Activated B cell treated with CpG ODN at 0.5 μM for 24 hours (primary cell): ENCODE data around the gene NCAPD3. TPM values are rescaled to one million over a fixed set of nuclear protein-coding genes. Genes with fewer than 3 reads are reported as not detected.

Source experiments
- ATAC-seq: fragments of 200-7000 bp; cut with Tn5 transposase; one replicate; pipeline ENCODE4 v1.10.0; 2021; ENCODE audit warnings: low read depth, mild to moderate bottlenecking, moderate library complexity
- CTCF ChIA-PET: fragments of 350-600 bp; sonication (Branson Sonifier 250); formaldehyde crosslinking; loops from one replicate; lab custom pipeline; 2021; ENCODE audit warnings: antibody characterized with exemption; lab: Charles Lee
- POLR2A ChIA-PET: fragments of 350-600 bp; sonication (Branson Sonifier 250); formaldehyde crosslinking; loops from one replicate; lab custom pipeline; 2021; ENCODE audit warnings: antibody characterized with exemption; lab: Charles Lee
- DNase-seq: peaks from one replicate; pipeline ENCODE4 v3.0.0; 2022
- H3K27ac Mint-ChIP-seq: one replicate; pipeline ENCODE4 v1.8.0; 2020; ENCODE audit warnings: mixed read lengths
- H3K27me3 Mint-ChIP-seq: one replicate; pipeline ENCODE4 v1.8.0; 2021; ENCODE audit warnings: mixed read lengths
- H3K36me3 Mint-ChIP-seq: one replicate; pipeline ENCODE4 v1.8.0; 2021; ENCODE audit warnings: low read depth, mixed read lengths
- H3K4me1 Mint-ChIP-seq: one replicate; pipeline ENCODE4 v1.8.0; 2021; ENCODE audit warnings: mixed read lengths
- H3K4me3 Mint-ChIP-seq: one replicate; pipeline ENCODE4 v1.8.0; 2020; ENCODE audit warnings: mild to moderate bottlenecking, mixed read lengths
- H3K9me3 Mint-ChIP-seq: one replicate; pipeline ENCODE4 v1.8.0; 2020; ENCODE audit warnings: mixed read lengths
- CTCF ChIP-seq: fragments of 200-600 bp; IDR thresholded peaks from one replicate; pipeline ENCODE4 v1.8.0; 2022; ENCODE audit warnings: antibody characterized with exemption, mild to moderate bottlenecking
- intact Hi-C: fragments of 100-400 bp; cut with micrococcal nuclease; formaldehyde crosslinking; loops from one replicate; pipeline ENCODE4 v1.15.1; 2024
- total RNA-seq: library from RNA; stranded (reverse); gene quantifications from 2 replicates; pipeline ENCODE4 v1.2.3, GENCODE V29; 2022

The NCAPD3 gene
- total RNA-seq, 1 donor from 2014 or later = 22.2 TPM

- ChIA-PET CTCF (no interaction called here), POLR2A (interaction anchor here (0.7 kb wide), 1 partner anchor 71 kb away, joined by 7 read pairs; no protein-coding TSS in a partner anchor)
- no peak for TF ChIP-seq CTCF
- Mint-ChIP-seq H3K27ac (no peak overlapping the region), H3K4me1 (no peaks in the 10 kb centered on the region), H3K4me3 (no peak overlapping the region), H3K36me3 (peaks cover 17% of the 10 kb centered on the region), H3K27me3 (no peaks in the 10 kb centered on the region), H3K9me3 (peaks cover 9% of the 10 kb centered on the region)
- ATAC-seq = no peak
- DNase-seq = no peak
- intact Hi-C loops = no loop called here
These were observed 113.4 kb downstream of the NCAPD3 start for GRCh38 chr11:134110252-134110815.

Other genes with a start within 250 kb of the NCAPD3 start
- gene JAM3, start 154.9 kb downstream of the NCAPD3 start, total RNA-seq = 16.2 and 17.6 TPM in 2 replicates
- 8.9 and 11.4 TPM in 2 replicates for gene VPS26B, start 704 bp upstream of the NCAPD3 start, total RNA-seq
- gene THYN1, start 29.4 kb upstream of the NCAPD3 start, total RNA-seq = 27.7 and 30.6 TPM in 2 replicates
- gene ACAD8, start 29.6 kb upstream of the NCAPD3 start, total RNA-seq = 20.1 and 23.1 TPM in 2 replicates
- gene GLB1L3, start 52.4 kb upstream of the NCAPD3 start, total RNA-seq = not detected in 2 replicates
- gene GLB1L2, start 108.0 kb upstream of the NCAPD3 start, total RNA-seq = 0.33 and 0.56 TPM in 2 replicates
- not detected in 2 replicates for gene B3GAT1, start 188.3 kb upstream of the NCAPD3 start, total RNA-seq